H1 (cell line): ENCODE measurements around the gene PWP2. TPM values are rescaled to one million over a fixed set of nuclear protein-coding genes. Genes with fewer than 3 reads are reported as not detected.
"Not testable (repeated sequence)": the region's sequence is repeated elsewhere in the genome, so short reads cannot be mapped to it uniquely, and the experiment has no call there.

ENCODE experiments used
- CTCF ChIA-PET: fragments of 300-600 bp; sonication (Branson Sonifier 250); formaldehyde crosslinking; loops from one replicate; lab custom pipeline; 2021; ENCODE audit not compliant: partially characterized antibody; lab: Charles Lee
- POLR2A ChIA-PET: fragments of 300-600 bp; sonication (Branson Sonifier 250); formaldehyde crosslinking; loops from one replicate; lab custom pipeline; 2021; ENCODE audit warnings: inconsistent platforms; ENCODE audit not compliant: partially characterized antibody; lab: Charles Lee
- DNase-seq, 2 experiments: peaks; one replicate each; pipeline versions ENCODE4 v3.0.0 to v3.0.0-alpha.2; 2010 to 2022; ENCODE audit warnings: low spot score in 2 of 2, low read depth in 1 of 2, mixed read lengths in 1 of 2
- FAIRE-seq: peaks from 2 replicates; lab custom pipeline; 2011; peaks lifted over from hg19 to GRCh38; lab: Jason Lieb, UNC
- H2AFZ ChIP-seq: 2 replicates; pipeline ENCODE4 v1.8.1; 2012; ENCODE audit warnings: low read length, inconsistent platforms
- H2AK5ac ChIP-seq: 2 replicates; pipeline ENCODE4 v1.6.1; 2013; ENCODE audit warnings: low read depth, low read length
- H2BK120ac ChIP-seq: replicated peaks from 2 replicates; pipeline ENCODE3; 2013; ENCODE audit warnings: low read depth, low read length, inconsistent platforms
- H2BK12ac ChIP-seq: 2 replicates; pipeline ENCODE4 v1.6.1; 2013; ENCODE audit warnings: low read depth, low read length
- H2BK15ac ChIP-seq: 2 replicates; pipeline ENCODE4 v1.6.1; 2013; ENCODE audit warnings: low read length
- H2BK20ac ChIP-seq: 2 replicates; pipeline ENCODE4 v1.6.1; 2013; ENCODE audit warnings: low read length
- H2BK5ac ChIP-seq: 2 replicates; pipeline ENCODE4 v1.6.1; 2013; ENCODE audit warnings: low read depth, low read length
- H3K14ac ChIP-seq: 2 replicates; pipeline ENCODE4 v1.6.1; 2013; ENCODE audit warnings: inconsistent platforms; ENCODE audit not compliant: insufficient read length
- H3K18ac ChIP-seq: 2 replicates; pipeline ENCODE4 v1.6.1; 2013; ENCODE audit warnings: low read length; ENCODE audit errors: extremely low read depth
- H3K23ac ChIP-seq: 2 replicates; pipeline ENCODE4 v1.6.1; 2013; ENCODE audit warnings: inconsistent platforms; ENCODE audit not compliant: insufficient read length
- H3K23me2 ChIP-seq: 2 replicates; pipeline ENCODE4 v1.6.1; 2013; ENCODE audit warnings: low read depth, low read length
- H3K27ac ChIP-seq: 2 replicates; pipeline ENCODE4 v1.6.1; 2011; ENCODE audit warnings: low read depth, low read length, inconsistent platforms
- H3K27me3 ChIP-seq, 4 experiments: replicated peaks in 1 of 4; 1 replicate in 1 of 4; 2 replicates in 3 of 4; pipeline versions ENCODE4 v1.6.1 to v1.8.1; 2011 to 2013; ENCODE audit warnings: low read length in 3 of 4, mild to moderate bottlenecking in 3 of 4, inconsistent platforms in 2 of 4, mixed read lengths in 2 of 4, moderate library complexity in 1 of 4; ENCODE audit not compliant: control insufficient read depth in 3 of 4, insufficient read depth in 3 of 4; ENCODE audit errors: extremely low read depth in 1 of 4
- H3K36me3 ChIP-seq, 4 experiments: 2 replicates each; pipeline versions ENCODE4 v1.6.1 to v1.8.1; 2011 to 2013; ENCODE audit warnings: mild to moderate bottlenecking in 4 of 4, low read length in 3 of 4, moderate library complexity in 2 of 4, control low read depth in 1 of 4, inconsistent platforms in 1 of 4; ENCODE audit not compliant: insufficient read depth in 4 of 4, control insufficient read depth in 2 of 4
- H3K4ac ChIP-seq: replicated peaks from 2 replicates; pipeline ENCODE3; 2013; ENCODE audit warnings: low read length, low read depth, mixed read lengths, inconsistent platforms; ENCODE audit not compliant: insufficient read length
- H3K4me1 ChIP-seq, 4 experiments: replicated peaks in 1 of 4; 1 replicate in 1 of 4; 2 replicates in 3 of 4; pipeline versions ENCODE4 v1.6.1 to v1.8.1; 2011 to 2013; ENCODE audit warnings: low read length in 3 of 4, inconsistent platforms in 2 of 4, mixed read lengths in 1 of 4; ENCODE audit not compliant: insufficient read depth in 4 of 4, control insufficient read depth in 3 of 4
- H3K4me2 ChIP-seq, 2 experiments: 2 replicates each; pipeline versions ENCODE4 v1.6.1 to v1.8.1; 2011 to 2013; ENCODE audit warnings: low read depth in 2 of 2, low read length in 2 of 2, control low read depth in 1 of 2, inconsistent platforms in 1 of 2, mild to moderate bottlenecking in 1 of 2; ENCODE audit not compliant: insufficient read depth in 1 of 2
- H3K4me3 ChIP-seq, 4 experiments: fragments of 200-600, 300-600 bp in 1 of 4; sonication (generic), shearing (Covaris generic), sonication (Bioruptor Twin) in 1 of 4; 2 replicates each; pipeline versions ENCODE4 v1.5.1 to v1.8.1; 2011 to 2016; ENCODE audit warnings: low read length in 4 of 4, low read depth in 3 of 4, control low read depth in 2 of 4, inconsistent platforms in 2 of 4, mild to moderate bottlenecking in 2 of 4, mixed read lengths in 1 of 4, moderate library complexity in 1 of 4; ENCODE audit not compliant: insufficient read depth in 2 of 4; ENCODE audit errors: extremely low read depth in 1 of 4
- H3K56ac ChIP-seq: replicated peaks from 2 replicates; pipeline ENCODE3; 2013; ENCODE audit warnings: low read depth, mild to moderate bottlenecking, mixed read lengths, low read length, inconsistent platforms; ENCODE audit not compliant: insufficient read length
- H3K79me1 ChIP-seq: 2 replicates; pipeline ENCODE4 v1.6.1; 2013; ENCODE audit warnings: low read depth, low read length, control low read depth
- H3K79me2 ChIP-seq, 2 experiments: 2 replicates each; pipeline versions ENCODE4 v1.6.1 to v1.8.1; 2012 to 2013; ENCODE audit warnings: low read length in 2 of 2, mild to moderate bottlenecking in 2 of 2, inconsistent platforms in 1 of 2; ENCODE audit not compliant: insufficient read depth in 2 of 2, control insufficient read depth in 1 of 2
- H3K9ac ChIP-seq, 4 experiments: replicated peaks in 1 of 4; 1 replicate in 1 of 4; 2 replicates in 3 of 4; pipeline versions ENCODE4 v1.6.1 to v1.8.1; 2011 to 2013; ENCODE audit warnings: low read depth in 3 of 4, low read length in 3 of 4, control low read depth in 2 of 4, mild to moderate bottlenecking in 2 of 4, moderate library complexity in 2 of 4, inconsistent platforms in 1 of 4; ENCODE audit errors: extremely low read depth in 1 of 4
- H3K9me3 ChIP-seq, 2 experiments: 2 replicates each; pipeline versions ENCODE4 v1.6.1 to v1.8.1; 2012 to 2013; ENCODE audit warnings: mild to moderate bottlenecking in 2 of 2, moderate library complexity in 2 of 2, control low read depth in 1 of 2, inconsistent platforms in 1 of 2, low read depth in 1 of 2, low read length in 1 of 2, mixed read lengths in 1 of 2; ENCODE audit not compliant: insufficient read depth in 2 of 2
- H4K20me1 ChIP-seq, 2 experiments: replicated peaks in 1 of 2; 2 replicates each; pipeline versions ENCODE3 to v1.8.1; 2011 to 2013; ENCODE audit warnings: inconsistent platforms in 2 of 2, low read length in 2 of 2, mild to moderate bottlenecking in 1 of 2; ENCODE audit not compliant: insufficient read depth in 2 of 2, control insufficient read depth in 1 of 2
- H4K5ac ChIP-seq: 2 replicates; pipeline ENCODE4 v1.6.1; 2013; ENCODE audit warnings: low read length, low read depth, mixed read lengths, inconsistent platforms; ENCODE audit not compliant: insufficient read length
- H4K8ac ChIP-seq: 2 replicates; pipeline ENCODE4 v1.8.0; 2013; ENCODE audit warnings: mild to moderate bottlenecking, moderate library complexity, low read length, inconsistent platforms; ENCODE audit not compliant: insufficient read depth; ENCODE audit errors: extremely low read depth
- H4K91ac ChIP-seq: replicated peaks from 2 replicates; pipeline ENCODE3; 2013; ENCODE audit warnings: low read length, mixed read lengths, inconsistent platforms; ENCODE audit not compliant: insufficient read length
- WGBS, 2 experiments: shearing (Covaris generic) in 1 of 2; methylation state at CpG; one replicate each; pipeline versions ENCODE4 v1.1.6 to v1.1.7; 2013 to 2015; ENCODE audit warnings: low lambda C conversion rate in 2 of 2, mixed read lengths in 2 of 2, inconsistent platforms in 1 of 2, low coverage in 1 of 2, missing lambda C conversion rate in 1 of 2; ENCODE audit not compliant: insufficient replicate concordance in 2 of 2, insufficient coverage in 1 of 2, insufficient read length in 1 of 2; ENCODE audit errors: extremely low coverage in 1 of 2, missing lambda C conversion rate in 1 of 2; 5-methylcytosine and 5-hydroxymethylcytosine counted together
- long read RNA-seq, 2 experiments: library from RNA in 1 of 2; library from capped mRNA in 1 of 2; stranded (forward); transcript quantifications; one replicate each; pipeline ENCODE4 v2.0.0, GENCODE V29; 2021; ENCODE audit warnings: inconsistent platforms in 1 of 2
- polyA minus RNA-seq, 3 experiments: library from RNA; depleted of rRNA, polyadenylated mRNA; stranded (reverse); fragments of >200 nt; gene quantifications; 1 replicate in 2 of 3; 2 replicates in 1 of 3; pipeline ENCODE4 v1.2.3, GENCODE V29; 2011
- polyA plus RNA-seq, 7 experiments: library from polyadenylated mRNA; depleted of rRNA in 3 of 7; stranded (reverse) in 5 of 7; unstranded in 2 of 7; fragments of >200 nt in 5 of 7; fragments of 200-250 nt in 2 of 7; gene quantifications; 1 replicate in 5 of 7; 2 replicates in 1 of 7; 4 replicates in 1 of 7; pipeline versions ENCODE4 v1.2.1 to v1.2.3, GENCODE V29; 2011 to 2013; ENCODE audit warnings: missing spikeins in 2 of 7, mixed read lengths in 2 of 7
- total RNA-seq: library from RNA; stranded (reverse); fragmentation: NEBNext Ultra II Directional; extraction: Animal tissue kit (Norgen Biotek cat#: 25700); gene quantifications from 2 replicates; pipeline ENCODE4 v1.2.1, GENCODE V29; 2021

PWP2 gene
- total RNA-seq (6.7 and 11.8 TPM in 2 replicates), polyA plus RNA-seq (2011; rRNA removed) (4.3 and 4.4 TPM in 2 replicates), polyA minus RNA-seq (2011; rRNA and poly(A)+ RNA removed) (11.8 and 13.2 TPM in 2 replicates)
- polyA plus RNA-seq (2011; cell fraction: cytosol; rRNA removed), result 6.4 TPM
- 32.4 TPM for polyA plus RNA-seq (2011; cell fraction: nucleus; rRNA removed)
- polyA plus RNA-seq (2012, experiment 1 of 2), result 4.5 to 12.2 TPM (median 9.8 TPM) in 4 replicates
- polyA plus RNA-seq (2012, experiment 2 of 2), result 7.7 TPM
- 1.8 TPM for polyA plus RNA-seq (2013, experiment 1 of 2)
- 0.77 TPM for polyA plus RNA-seq (2013, experiment 2 of 2)
- 10.4 TPM for polyA minus RNA-seq (2011; cell fraction: cytosol; rRNA and poly(A)+ RNA removed)
- polyA minus RNA-seq (2011; cell fraction: nucleus; rRNA and poly(A)+ RNA removed), result 14.9 TPM
- long read RNA-seq, experiment 1, partial matches to known transcripts, result 3 of 4 reads
- long read RNA-seq, experiment 1, other reads (novel, unspliced or antisense), result 1 of 4 reads
- long read RNA-seq, experiment 2, partial matches to known transcripts, result 1 of 1 reads
- long read RNA-seq, experiment 2, other reads (novel, unspliced or antisense), result 0 of 1 reads

DNA sequence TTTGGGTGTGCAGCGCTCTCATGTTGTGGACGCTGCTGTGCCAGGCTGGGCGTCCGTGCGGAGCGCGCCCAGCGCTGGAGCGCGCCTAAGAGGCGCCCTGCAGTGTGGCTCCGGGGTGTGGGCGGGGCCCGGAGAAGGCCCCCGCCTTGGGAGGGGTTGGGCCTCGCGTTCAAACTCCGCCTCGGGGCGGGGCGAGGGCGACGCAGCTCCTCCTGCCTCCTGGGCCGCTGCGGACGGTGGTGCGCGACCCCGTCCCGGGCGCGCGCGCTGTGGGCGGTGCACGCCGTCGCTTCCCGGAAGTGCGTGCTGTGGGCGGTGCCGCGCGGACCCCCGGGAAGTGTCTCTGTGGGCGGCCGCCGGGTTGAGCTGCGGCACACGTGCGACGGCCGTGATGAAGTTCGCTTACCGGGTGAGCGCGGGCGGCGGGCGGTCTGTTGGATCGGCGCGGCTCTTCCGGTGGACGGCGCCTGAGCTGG is at the start of gene PWP2:
Gene PWP2 (plus strand): TSS at position 374 of the 476 bp plus-strand sequence. CDS start 18 bp downstream, at position 392.
- H4K8ac ChIP-seq, H2BK15ac ChIP-seq, H4K20me1 ChIP-seq, H3K4me1 ChIP-seq, H3K9ac ChIP-seq, H4K91ac ChIP-seq, H4K5ac ChIP-seq, H2AFZ ChIP-seq, H3K79me2 ChIP-seq, H3K23me2 ChIP-seq, H3K79me1 ChIP-seq, H3K27me3 ChIP-seq, H3K56ac ChIP-seq, H3K9me3 ChIP-seq, FAIRE-seq, POLR2A ChIA-PET, H3K4me2 ChIP-seq, H3K36me3 ChIP-seq, CTCF ChIA-PET, H2BK120ac ChIP-seq, H2BK20ac ChIP-seq, H2BK12ac ChIP-seq, H3K18ac ChIP-seq, H3K4ac ChIP-seq, H3K27ac ChIP-seq, H2BK5ac ChIP-seq, H2AK5ac ChIP-seq, H3K14ac ChIP-seq, H3K23ac ChIP-seq: not testable (repeated sequence)
- no CpG with 5 or more reads among the region's 66 CpGs for WGBS, 2 experiments
- H3K4me3 ChIP-seq, result peak within 1 kb of the TSS in 2 of 4 experiments; percentile 15 to 45; a peak in 2 of 8 replicates
- DNase-seq, result peak in 1 of 2 experiments; percentile 45
